ENCODE data around the gene PTGS1. TPM values are rescaled to one million over a fixed set of nuclear protein-coding genes. Genes with fewer than 3 reads are reported as not detected.

PTGS1 gene
- total RNA-seq, 1 experiment from 2014 or later: 1.5 TPM

- no peak for DNase-seq (ENCODE audit: extremely low read depth, low read depth)
These were observed 2.3 kb downstream of the PTGS1 start for GRCh38 chr9:122372856-122373845.

GRCh38 chr9:122374885-122375420 lies 4.1 kb downstream of the PTGS1 start:
- no peak for DNase-seq (ENCODE audit: extremely low read depth, low read depth)

GRCh38 chr9:122376796-122377195 lies 6.0 kb downstream of the PTGS1 start:
- no peak for DNase-seq (ENCODE audit: extremely low read depth, low read depth)

DNA sequence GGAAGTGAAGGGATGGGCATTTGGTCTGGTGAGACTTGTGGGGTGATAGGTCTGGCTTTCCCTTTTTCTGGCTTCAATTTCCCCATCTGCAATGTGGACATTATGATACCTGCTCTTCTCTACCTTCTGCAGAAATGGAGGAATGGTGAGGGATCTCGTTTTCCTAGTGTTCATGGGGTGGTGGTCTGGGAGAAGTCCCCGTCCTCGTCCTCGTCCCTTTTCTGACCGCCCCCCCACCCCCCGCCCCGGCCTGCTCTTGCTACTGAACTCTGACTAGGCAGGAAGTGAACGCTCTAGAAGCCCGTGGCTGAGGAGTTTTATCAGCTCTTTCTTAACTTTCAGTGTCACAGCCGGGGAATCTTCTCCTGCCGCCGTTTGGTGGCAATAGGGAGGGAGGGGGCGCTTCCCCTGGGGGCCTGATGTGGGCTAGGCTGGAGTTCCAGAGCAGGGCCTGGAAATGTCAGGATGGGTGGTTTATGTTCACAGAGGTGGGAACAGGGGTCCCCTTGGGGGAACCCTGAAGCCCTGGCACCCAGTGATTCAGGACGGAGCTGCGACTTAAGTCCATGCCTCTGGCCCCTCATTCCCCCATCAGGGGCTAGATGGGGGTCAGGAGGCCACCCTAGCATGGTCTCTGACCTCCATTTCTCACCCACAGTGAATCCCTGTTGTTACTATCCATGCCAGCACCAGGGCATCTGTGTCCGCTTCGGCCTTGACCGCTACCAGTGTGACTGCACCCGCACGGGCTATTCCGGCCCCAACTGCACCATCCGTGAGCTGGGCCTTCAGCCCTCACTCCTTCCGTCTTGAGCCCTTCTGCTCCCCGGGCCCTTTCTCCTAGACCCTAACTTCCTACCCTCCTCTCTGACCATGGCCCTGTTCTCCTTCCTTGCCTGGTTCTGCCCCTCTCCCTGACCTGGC lies 6.7 kb downstream of the PTGS1 start:
- DNase-seq (ENCODE audit: extremely low read depth, low read depth): no peak

DNA sequence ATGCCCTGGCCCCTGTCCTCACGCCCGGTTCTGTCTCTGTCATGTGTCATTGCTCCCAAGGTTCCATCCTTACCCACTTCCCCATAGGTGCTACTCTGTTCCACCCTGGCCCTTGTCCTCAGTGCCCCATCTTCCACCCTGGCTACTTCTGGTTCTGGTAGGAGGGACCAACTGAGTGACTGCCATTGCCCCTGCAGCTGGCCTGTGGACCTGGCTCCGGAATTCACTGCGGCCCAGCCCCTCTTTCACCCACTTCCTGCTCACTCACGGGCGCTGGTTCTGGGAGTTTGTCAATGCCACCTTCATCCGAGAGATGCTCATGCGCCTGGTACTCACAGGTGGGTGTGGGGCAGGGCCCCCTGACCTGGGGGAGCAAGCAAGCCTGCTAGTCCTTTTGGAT lies 7.4 kb downstream of the PTGS1 start:
- no peak for DNase-seq (ENCODE audit: extremely low read depth, low read depth)

GRCh38 chr9:122379340-122379739 lies 8.5 kb downstream of the PTGS1 start:
- DNase-seq (ENCODE audit: extremely low read depth, low read depth): no peak

GRCh38 chr9:122380293-122380692 lies 9.5 kb downstream of the PTGS1 start:
- DNase-seq (ENCODE audit: extremely low read depth, low read depth): no peak

DNA sequence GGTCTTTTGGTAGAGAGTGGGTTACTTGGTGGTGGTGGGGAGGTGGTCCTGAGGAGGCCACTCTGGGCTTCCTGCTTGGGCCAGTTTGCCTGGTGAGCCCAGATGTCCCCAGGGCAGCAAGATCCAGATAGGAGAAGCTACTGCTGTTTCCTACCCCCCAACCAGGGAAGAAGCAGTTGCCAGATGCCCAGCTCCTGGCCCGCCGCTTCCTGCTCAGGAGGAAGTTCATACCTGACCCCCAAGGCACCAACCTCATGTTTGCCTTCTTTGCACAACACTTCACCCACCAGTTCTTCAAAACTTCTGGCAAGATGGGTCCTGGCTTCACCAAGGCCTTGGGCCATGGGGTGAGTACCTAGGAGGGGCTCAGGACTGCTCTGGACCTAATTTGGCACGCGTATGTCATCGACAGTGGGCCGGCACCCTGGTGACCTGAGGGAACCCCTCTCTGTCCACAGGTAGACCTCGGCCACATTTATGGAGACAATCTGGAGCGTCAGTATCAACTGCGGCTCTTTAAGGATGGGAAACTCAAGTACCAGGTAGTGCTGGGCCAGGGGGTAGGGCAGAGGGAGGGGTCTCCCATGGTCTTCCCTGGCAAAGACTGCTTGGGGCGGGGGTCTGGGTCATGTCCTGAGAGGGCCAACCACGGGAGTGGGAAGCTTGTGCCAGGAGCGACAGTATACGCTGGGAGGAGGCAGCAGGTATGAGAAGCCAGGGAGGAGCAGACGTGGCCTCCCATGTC lies 10.6 kb downstream of the PTGS1 start:
- no peak for DNase-seq (ENCODE audit: extremely low read depth, low read depth)

DNA sequence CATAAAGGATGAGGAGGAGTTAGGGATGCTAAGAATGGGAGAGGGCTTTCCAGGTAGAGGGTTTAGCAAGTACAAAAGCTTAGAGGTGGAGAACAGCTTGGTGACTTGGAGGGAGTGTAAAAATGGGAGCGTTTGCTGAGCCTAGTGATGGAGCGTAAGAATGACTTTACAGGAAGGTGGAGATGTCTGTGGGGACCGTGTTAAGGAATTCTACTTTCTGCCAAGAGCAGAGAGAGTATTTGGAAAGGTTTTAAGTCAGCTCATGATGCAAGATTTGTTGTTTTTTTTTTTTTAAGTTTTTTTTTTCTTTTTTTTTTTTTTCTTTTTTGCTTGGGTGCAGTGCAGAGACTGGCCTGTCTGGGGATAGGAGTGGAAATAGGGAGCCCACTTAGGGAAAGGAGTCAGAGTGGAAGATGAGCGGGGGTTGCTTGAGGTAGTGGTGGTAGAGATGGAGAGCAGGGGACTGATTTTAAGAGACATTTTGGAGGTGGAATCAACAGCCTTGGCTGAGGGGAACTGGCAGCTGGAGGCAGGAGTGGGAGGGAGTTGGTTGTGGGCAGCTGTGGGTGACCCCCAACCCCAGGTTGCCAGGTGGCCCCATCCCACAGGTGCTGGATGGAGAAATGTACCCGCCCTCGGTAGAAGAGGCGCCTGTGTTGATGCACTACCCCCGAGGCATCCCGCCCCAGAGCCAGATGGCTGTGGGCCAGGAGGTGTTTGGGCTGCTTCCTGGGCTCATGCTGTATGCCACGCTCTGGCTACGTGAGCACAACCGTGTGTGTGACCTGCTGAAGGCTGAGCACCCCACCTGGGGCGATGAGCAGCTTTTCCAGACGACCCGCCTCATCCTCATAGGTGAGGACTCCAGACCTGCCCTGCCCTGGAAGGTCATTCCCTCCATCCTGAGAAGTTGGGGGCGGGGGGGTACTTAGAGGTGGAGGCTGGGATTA lies 12.4 kb downstream of the PTGS1 start:
- no peak for DNase-seq (ENCODE audit: extremely low read depth, low read depth)

DNA sequence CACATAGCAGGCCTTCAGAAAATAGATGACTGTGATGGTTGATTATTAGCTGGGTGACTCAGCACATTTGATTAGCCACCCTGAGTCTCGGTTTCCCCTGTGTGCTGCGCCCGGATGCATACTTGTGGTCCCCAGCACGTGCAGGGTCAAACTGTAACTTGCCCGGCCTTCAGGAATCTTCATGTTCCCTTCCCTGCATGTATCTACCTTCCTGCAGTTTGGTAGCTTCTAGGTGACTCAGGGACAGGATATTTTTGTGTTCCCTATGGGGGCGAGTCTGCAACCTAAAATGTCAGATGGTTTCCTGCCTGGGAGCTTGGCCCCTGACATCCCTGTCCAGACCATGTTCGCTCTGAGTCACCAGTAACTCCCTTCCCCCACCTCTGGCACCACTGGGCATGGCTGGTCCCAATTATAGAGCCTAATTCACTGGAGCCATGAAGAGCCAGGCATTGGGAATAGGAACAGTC lies 13.2 kb downstream of the PTGS1 start:
- no peak for DNase-seq (ENCODE audit: extremely low read depth, low read depth)

DNA sequence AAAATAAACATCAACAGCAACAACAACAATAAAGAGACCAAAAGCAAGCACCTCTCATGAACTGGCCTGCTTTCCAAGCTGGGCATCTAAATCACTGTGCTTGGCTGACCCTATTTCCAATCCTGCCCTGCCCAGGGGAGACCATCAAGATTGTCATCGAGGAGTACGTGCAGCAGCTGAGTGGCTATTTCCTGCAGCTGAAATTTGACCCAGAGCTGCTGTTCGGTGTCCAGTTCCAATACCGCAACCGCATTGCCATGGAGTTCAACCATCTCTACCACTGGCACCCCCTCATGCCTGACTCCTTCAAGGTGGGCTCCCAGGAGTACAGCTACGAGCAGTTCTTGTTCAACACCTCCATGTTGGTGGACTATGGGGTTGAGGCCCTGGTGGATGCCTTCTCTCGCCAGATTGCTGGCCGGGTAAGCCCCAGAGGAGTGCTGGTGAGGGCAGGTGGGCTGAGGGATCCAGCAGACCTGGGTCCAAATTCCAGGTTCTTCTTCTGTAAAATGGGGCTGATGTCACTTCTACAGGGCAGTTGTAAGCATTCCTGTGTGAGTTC lies 15.6 kb downstream of the PTGS1 start:
- no peak for DNase-seq (ENCODE audit: extremely low read depth, low read depth)

DNA sequence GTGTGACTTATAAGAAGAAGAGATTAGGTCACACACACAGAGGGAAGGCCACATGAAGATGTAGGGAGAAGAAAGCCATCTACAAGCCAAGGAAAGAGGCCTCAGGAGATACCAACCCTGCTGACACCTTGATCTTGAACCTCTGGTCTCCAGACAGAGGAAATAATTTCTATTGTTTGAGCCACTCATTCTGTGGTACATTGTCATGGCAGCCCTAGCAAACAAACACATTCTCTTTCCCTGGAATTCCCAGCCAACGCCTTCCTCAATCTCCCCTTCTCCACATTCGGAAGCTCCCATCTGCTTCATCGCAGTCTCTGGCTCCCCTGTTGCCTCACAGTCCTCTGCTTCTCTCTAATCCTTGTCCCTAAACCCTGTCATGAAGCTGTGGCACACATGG lies 16.7 kb downstream of the PTGS1 start:
- no peak for DNase-seq (ENCODE audit: extremely low read depth, low read depth)

- DNase-seq (ENCODE audit: extremely low read depth, low read depth): no peak
These were observed 18.4 kb downstream of the PTGS1 start for GRCh38 chr9:122389195-122389594.

DNA sequence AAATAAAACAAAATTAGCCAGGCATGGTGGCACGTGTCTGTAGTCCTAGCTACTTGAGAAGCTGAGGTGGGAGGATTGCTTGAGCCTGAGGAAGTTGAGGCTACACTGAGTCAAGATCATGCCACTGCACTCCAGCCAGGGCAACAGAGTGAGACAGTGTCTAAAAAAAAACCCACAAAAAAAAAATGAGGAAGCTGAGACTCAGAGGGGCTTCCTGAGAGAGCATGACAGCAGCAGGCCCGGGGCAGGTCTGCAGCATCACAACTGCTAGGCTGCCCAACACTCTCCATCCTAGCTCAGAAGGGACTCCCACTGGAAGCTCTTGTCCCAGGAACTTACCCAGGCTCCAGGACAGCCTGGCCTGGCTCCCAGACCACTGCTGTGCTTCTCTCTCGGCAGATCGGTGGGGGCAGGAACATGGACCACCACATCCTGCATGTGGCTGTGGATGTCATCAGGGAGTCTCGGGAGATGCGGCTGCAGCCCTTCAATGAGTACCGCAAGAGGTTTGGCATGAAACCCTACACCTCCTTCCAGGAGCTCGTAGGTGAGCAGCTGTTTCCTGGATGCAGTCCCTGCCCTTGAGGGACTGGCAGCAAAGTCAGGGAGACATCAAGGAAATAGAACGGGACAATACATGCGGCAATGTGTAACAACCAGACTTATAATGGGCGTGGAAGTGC lies 19.1 kb downstream of the PTGS1 start:
- DNase-seq (ENCODE audit: extremely low read depth, low read depth): no peak

GRCh38 chr9:122392284-122392683 lies 21.5 kb downstream of the PTGS1 start:
- no peak for DNase-seq (ENCODE audit: extremely low read depth, low read depth)

DNA sequence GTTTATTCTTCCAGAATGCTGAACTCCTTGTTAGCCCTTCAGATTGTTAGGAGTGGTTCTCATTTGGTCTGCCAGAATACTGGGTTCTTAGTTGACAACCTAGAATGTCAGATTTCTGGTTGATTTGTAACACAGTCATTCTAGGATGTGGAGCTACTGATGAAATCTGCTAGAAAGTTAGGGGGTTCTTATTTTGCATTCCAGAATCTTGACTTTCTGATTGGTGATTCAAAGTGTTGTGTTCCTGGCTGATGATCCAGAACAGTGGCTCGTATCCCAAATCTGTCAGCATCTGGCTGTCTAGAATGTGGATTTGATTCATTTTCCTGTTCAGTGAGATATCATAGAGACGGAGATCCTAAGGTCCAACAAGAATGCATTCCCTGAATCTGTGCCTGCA lies 21.9 kb downstream of the PTGS1 start:
- no peak for DNase-seq (ENCODE audit: extremely low read depth, low read depth)

DNA sequence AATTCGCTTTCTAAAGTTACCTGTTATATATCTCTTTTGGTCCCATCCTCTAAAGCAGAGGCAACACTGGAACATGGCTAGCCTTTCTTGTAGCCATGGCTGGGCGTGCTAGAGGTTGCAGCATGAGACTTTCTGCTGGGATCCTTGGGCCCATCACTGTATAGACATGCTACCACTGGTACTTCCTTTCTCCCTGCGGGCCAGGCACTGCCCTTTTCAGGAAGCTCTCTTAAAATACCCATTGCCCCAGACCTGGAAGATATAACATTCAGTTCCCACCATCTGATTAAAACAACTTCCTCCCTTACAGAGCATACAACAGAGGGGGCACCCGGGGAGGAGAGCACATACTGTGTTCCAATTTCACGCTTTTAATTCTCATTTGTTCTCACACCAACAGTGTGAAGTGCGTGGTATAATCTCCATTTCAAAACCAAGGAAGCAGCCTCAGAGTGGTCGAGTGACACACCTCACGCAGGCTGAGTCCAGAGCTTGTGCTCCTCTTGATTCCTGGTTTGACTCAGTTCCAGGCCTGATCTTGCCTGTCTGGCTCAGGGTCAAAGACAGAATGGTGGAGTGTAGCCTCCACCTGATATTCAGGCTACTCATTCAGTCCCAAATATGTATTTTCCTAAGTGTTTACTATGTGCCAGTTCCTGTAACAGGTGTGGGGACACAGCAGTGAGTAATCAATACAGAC lies 22.6 kb downstream of the PTGS1 start:
- DNase-seq (ENCODE audit: extremely low read depth, low read depth): no peak

Data from NCI-H460 (cell line).